T-helper 2 cell treated with Interferon-gamma antibody and Interleukin-4, amounts not matched to agents 100 ng/mL and 5 ng/mL, for 36 hours (primary cell): Measurements from ENCODE around the gene DHDDS. TPM values are rescaled to one million over a fixed set of nuclear protein-coding genes. Genes with fewer than 3 reads are reported as not detected.

ENCODE experiments used
- intact Hi-C: fragments of 100-400 bp; cut with micrococcal nuclease; formaldehyde crosslinking; loops from one replicate; pipeline ENCODE4 v1.15.1; 2023
- total RNA-seq: library from RNA; stranded (reverse); gene quantifications from 2 replicates; pipeline ENCODE4 v1.2.3, GENCODE V29; 2022

The DHDDS gene
- total RNA-seq, 1 donor from 2014 or later = 60.8 TPM

DNA sequence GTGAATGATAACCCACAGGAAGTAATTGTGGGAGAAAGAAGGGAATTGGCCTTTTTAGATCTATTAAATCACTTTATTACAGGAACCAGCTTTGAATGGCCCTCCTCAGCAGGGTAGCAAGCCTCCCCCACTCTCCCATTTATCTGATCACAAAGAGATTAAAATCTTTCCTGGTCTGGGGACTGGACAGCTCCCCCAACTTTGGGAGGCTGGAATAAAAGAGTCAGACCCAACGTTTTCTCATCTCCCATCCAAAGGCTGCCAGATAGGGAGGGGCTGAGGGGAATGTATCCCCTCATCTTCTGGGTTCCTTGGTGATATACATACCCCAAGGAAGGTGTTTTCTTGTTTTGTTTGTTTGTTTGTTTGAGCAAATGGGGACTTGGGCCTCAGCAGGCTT lies 19.1 kb upstream of the DHDDS start:
- intact Hi-C loops = no loop called here

- intact Hi-C loops = loop anchor here (5.0 kb wide), 1 partner anchor 140 kb away; no protein-coding TSS in a partner anchor
Measured at GRCh38 chr1:26417111-26417759, 14.9 kb upstream of the DHDDS start.

- intact Hi-C loops = loop anchor here (5.0 kb wide), 1 partner anchor 142 kb away; no protein-coding TSS in a partner anchor
Measured at GRCh38 chr1:26418865-26419349, 13.2 kb upstream of the DHDDS start.

DNA sequence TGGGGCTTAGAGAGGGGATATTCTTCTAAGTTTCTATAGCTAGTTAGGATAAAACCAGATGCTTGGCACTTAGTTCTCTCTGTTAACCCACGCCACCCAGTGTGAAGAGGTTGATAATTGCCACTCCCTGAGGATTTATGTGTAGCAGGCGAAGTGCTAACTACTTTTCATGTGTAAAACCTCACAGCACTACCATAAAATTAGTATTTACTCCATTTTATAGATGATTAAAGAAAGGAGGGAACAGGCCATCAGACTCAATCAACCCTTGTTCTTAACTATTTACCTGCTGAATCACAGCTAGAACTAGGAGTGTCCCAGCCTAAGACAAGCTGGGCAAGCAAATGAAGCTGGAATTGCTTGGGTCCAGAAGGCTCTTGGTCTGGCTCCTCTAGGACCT lies 12.6 kb upstream of the DHDDS start:
- intact Hi-C loops = loop anchor here (5.0 kb wide), 1 partner anchor 142 kb away; no protein-coding TSS in a partner anchor

GRCh38 chr1:26429721-26430120 lies 2.4 kb upstream of the DHDDS start:
- intact Hi-C loops = no loop called here

DNA sequence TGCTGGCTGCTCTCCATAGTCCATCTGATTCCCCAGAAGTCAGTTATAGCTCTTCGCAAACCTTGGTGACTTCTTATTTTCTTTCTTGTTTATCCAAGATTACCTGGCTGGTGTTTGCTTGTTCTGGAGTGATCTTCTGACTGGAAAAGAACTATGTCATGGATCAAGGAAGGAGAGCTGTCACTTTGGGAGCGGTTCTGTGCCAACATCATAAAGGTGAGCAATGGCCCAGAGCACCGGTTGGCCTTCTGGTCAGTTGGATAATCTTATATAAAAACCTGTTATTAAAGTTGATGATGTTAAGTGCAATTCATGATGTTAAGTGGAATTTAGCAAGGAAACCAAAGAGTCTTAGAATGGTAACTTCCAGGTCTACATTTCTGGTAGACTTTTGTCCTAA lies 672 bp downstream of the DHDDS start:
- intact Hi-C loops = loop anchor here (1.0 kb wide), 3 partner anchors 41 to 527 kb away; partner anchors contain the start of gene UBXN11

DNA sequence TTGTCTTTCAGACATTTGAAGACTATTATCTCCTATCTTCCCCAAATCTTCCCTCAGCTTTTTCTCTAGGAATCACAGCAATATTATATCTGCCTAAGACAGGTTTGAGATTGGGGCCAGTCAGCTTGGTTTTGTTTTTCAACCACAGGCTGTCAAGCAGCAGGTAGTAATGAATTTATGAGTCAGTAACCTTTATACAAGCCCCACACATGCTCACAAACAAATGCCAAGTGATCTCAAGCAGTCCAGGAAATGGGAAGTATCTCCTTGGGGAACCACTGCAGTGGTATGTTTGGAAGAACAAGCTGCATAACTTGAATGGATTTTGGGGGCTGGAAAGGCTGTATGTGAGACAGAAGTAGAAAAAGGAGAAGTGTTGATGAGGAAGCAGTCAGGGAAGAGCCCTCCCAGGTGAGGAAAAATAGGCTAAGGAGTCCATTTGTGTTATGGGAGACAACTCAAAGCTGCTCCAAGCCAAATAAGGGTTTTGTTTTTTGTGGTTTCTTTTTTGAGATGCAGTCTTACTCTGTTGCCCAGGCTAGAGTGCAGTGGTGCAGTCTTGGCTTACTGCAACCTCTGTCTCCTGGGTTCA lies 2.1 kb downstream of the DHDDS start:
- intact Hi-C loops = no loop called here

DNA sequence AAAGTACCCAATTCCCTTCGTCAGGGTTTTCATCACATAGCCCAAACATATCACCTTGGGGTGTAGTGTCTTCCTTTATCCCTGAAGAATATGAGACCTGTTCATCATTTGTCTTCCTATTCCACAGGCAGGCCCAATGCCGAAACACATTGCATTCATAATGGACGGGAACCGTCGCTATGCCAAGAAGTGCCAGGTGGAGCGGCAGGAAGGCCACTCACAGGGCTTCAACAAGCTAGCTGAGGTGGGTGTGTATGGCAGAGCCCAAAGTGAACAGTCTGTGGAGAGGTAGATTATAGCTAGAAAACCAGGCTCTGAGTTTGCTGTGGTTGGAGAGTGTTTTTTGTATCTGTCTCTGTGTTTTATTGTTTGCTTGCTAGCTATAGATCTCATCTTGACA lies 5.9 kb downstream of the DHDDS start:
- intact Hi-C loops = no loop called here

DNA sequence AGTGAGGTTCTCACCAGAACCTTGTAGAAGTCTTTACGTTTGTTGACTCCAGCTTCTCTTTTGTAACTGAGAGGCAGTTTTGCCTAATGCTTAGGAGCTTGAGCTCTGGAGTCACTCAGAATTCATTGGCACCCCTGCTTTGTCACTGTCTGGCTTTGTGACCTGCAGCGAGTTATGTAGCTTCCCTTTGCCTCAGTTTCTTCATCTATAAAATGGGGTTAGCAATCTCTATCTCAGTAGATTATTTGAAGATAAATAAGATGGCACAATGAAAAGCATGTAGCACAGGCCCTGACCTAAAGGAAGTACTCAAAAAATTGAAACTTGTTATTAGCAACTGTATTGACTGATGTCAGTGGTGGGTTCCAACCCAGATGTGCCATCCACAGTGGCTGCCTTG lies 8.1 kb downstream of the DHDDS start:
- intact Hi-C loops = no loop called here

- intact Hi-C loops = no loop called here
Measured at GRCh38 chr1:26449868-26450267, 17.7 kb downstream of the DHDDS start.

DNA sequence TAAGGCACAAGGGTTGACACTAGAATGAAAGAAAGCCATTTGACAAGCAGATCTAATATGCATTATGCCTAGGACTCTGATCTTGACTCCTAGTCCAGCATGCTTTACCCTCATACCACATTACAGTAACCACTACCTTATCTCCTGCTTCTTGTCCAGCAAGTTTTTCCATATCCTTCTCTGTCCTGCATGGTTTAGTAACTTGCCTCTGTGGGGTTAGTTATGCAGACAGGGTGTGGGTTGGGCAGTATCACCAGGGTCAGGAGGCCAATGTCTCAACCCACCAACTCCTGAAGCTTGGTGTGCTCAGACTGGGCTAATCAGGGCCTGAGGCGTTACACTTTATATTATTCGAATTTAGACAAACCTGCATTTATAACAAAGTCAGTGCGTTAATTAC lies 18.8 kb downstream of the DHDDS start:
- intact Hi-C loops = no loop called here

DNA sequence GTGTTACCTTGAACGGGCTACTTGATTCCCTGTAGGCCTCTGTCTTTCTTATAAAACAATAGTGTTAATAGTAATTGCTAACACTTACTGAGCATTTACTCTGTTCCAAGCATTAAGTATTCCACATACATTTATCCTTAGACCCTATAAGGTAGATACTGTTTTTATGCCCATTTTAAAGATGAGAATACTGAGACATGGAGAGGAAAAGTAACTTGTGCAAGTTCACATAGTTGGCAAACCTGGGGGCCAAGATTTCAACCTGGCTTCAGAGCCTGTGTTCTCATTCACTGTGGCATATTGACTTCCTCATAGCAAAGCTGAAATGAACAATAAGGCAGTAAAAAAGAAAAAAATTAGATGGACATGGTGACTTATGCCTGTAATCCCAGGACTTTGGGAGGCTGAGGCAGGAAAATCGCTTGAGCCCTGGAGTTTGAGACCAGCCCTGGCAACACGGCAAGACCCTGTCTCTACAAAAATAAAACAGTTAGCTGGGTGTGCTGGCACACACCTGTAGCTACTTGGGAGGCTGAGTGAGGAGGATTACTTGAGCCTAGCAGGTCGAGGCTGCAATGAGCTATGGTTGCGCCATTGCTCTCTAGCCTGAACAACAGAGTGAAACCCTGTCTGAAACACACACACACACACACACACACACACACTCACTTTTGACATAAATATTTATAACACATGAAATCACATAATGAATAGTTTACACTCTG lies 20.5 kb downstream of the DHDDS start:
- intact Hi-C loops = no loop called here

GRCh38 chr1:26459148-26459547 lies 27.0 kb downstream of the DHDDS start:
- intact Hi-C loops = no loop called here

- intact Hi-C loops = no loop called here
Measured at GRCh38 chr1:26459573-26460031, 27.5 kb downstream of the DHDDS start.

DNA sequence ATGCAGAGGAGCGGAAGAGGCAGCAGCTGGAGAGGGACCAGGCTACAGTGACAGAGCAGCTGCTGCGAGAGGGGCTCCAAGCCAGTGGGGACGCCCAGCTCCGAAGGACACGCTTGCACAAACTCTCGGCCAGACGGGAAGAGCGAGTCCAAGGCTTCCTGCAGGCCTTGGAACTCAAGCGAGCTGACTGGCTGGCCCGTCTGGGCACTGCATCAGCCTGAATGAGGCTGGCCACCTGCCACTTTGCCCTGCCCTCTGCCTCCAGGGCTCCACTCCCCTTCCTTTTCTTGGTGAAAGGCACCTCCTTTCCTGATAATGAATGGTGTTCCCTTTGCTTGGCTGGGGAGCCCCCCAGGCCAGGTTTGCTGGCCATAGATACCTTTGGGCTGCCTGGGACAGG lies 36.8 kb downstream of the DHDDS start:
- intact Hi-C loops = no loop called here

DNA sequence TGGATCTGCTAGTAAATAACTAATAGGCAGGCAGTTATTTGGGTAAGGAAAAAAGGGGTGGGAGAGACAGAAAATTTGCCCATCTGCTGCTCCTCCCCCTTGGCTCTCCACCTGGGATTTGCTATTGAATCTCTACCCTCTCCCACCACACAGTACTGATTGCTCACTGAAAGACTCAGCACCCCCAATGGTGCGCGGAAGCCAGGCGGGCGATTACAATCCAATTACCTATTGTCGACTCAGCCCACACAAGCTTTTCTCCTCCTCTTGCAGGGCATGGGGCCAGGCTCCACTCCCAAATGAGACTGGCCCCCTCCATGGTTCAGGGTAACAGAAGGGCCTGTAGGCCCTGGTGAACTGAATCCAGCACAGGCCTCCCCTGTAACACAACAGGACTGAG lies 37.4 kb downstream of the DHDDS start:
- intact Hi-C loops = no loop called here

- intact Hi-C loops = loop anchor here (5.0 kb wide), 3 partner anchors 194 to 1039 kb away; partner anchors contain the start of gene MACO1
Measured at GRCh38 chr1:26470878-26471497, 38.9 kb downstream of the DHDDS start.

DNA sequence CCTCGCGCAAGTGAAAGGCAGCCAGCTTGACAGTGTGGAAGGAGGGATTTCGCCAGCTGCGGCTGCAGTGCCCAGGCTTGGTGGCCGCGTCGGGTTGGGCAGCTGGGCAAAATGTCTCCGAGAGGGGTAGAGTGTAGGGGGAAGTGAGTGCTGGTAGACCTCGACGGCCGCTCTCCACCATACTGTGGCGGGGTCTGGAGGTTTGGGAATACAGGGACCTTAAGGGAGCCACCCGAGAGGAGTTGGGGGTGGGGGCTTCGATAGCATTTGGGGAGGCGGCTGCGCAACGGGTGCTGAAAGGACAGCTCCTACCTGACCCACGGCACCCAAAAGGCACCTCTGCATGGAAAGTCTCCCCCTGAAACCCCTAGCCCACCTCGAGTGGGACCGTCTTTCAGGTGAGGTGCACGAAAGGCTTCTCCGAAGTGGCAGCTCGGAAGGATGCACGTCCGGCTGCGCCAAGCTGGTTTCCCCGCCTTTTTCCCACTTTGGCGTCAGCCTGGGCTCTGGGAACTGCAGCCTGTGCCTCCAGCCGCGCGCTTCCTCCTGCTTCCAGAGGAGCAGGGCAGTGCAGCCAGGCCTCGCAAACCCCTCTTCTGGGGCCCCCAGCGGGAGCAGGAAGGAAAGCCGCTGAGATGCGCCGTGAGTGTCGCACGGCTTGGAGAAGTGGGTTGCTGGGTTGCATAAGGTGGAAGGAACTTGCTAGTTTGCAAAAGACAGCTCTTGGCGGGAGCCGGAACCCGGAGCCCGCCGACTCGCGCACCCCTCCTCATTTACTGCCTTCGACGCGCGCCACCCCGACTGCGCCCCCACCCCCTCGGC lies 39.6 kb downstream of the DHDDS start:
- intact Hi-C loops = loop anchor here (1.0 to 5.0 kb wide), 6 partner anchors 165 to 1039 kb away; partner anchors contain the start of genes MACO1, PDIK1L and UBXN11

GRCh38 chr1:26472320-26472900 lies 40.3 kb downstream of the DHDDS start, which contains the start of gene HMGN2:
HMGN2 (plus strand) TSS chr1:26472440; CDS start chr1:26472613, 173 bp downstream.
- intact Hi-C loops = loop anchor here (1.0 to 5.0 kb wide), 6 partner anchors 166 to 1040 kb away; partner anchors contain the start of genes MACO1, PDIK1L and UBXN11
